ENCODE data around the gene GABRE.

GABRE gene

GRCh38 chrX:151985531-151985930 lies 11.1 kb upstream of the GABRE start:
- DNase-seq, result no peak
- H3K4me3 ChIP-seq (ENCODE audit: insufficient read depth, low read depth, low read length, poor library complexity, severe bottlenecking), result no peak overlapping the region
- H3K9me3 ChIP-seq (ENCODE audit: control insufficient read depth, low read length), result no peaks in the 10 kb centered on the region
- H3K27ac ChIP-seq (ENCODE audit: insufficient read depth, low read length, poor library complexity, severe bottlenecking), result no peak overlapping the region
- no peaks in the 10 kb centered on the region for H3K27me3 ChIP-seq (replicated peaks; ENCODE audit: control insufficient read depth, insufficient read depth, low read length, poor library complexity, severe bottlenecking)
- H3K36me3 ChIP-seq (ENCODE audit: control insufficient read depth, insufficient read depth, low read length), result no peaks in the 10 kb centered on the region
- H3K4me1 ChIP-seq (ENCODE audit: control insufficient read depth, insufficient read depth, low read length, poor library complexity, severe bottlenecking), result no peaks in the 10 kb centered on the region

DNA sequence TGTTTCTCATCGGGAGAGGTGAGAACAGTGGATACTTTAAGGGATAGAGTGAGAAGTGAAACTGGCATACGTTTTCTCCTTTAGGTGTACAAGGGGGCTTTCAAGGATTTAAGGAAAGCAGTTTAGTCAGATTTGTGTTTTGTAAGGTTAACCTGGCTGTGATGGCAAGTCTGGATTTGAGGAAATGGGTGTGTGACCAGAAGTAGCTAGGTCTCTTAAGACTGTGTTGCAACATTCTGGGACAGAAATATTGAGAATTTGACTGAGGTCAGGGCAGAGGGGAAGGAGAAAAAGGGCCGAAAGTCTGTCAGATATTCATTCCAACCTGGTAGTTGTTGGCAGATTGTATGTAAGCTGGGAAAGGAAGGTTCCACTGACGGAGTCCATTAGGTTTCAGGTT lies 10.4 kb upstream of the GABRE start:
- H3K9me3 ChIP-seq (ENCODE audit: control insufficient read depth, low read length), result no peaks in the 10 kb centered on the region
- no peaks in the 10 kb centered on the region for H3K4me1 ChIP-seq (ENCODE audit: control insufficient read depth, insufficient read depth, low read length, poor library complexity, severe bottlenecking)
- no peaks in the 10 kb centered on the region for H3K27me3 ChIP-seq (replicated peaks; ENCODE audit: control insufficient read depth, insufficient read depth, low read length, poor library complexity, severe bottlenecking)
- no peaks in the 10 kb centered on the region for H3K36me3 ChIP-seq (ENCODE audit: control insufficient read depth, insufficient read depth, low read length)
- no peak for DNase-seq
- no peak overlapping the region for H3K4me3 ChIP-seq (ENCODE audit: insufficient read depth, low read depth, low read length, poor library complexity, severe bottlenecking)
- H3K27ac ChIP-seq (ENCODE audit: insufficient read depth, low read length, poor library complexity, severe bottlenecking), result no peak overlapping the region

GRCh38 chrX:151984328-151984727 lies 9.9 kb upstream of the GABRE start:
- no peaks in the 10 kb centered on the region for H3K4me1 ChIP-seq (ENCODE audit: control insufficient read depth, insufficient read depth, low read length, poor library complexity, severe bottlenecking)
- H3K27ac ChIP-seq (ENCODE audit: insufficient read depth, low read length, poor library complexity, severe bottlenecking), result no peak overlapping the region
- H3K27me3 ChIP-seq (replicated peaks; ENCODE audit: control insufficient read depth, insufficient read depth, low read length, poor library complexity, severe bottlenecking), result no peaks in the 10 kb centered on the region
- no peaks in the 10 kb centered on the region for H3K9me3 ChIP-seq (ENCODE audit: control insufficient read depth, low read length)
- no peak overlapping the region for H3K4me3 ChIP-seq (ENCODE audit: insufficient read depth, low read depth, low read length, poor library complexity, severe bottlenecking)
- no peak for DNase-seq
- no peaks in the 10 kb centered on the region for H3K36me3 ChIP-seq (ENCODE audit: control insufficient read depth, insufficient read depth, low read length)

GRCh38 chrX:151983186-151983585 lies 8.7 kb upstream of the GABRE start:
- H3K27ac ChIP-seq (ENCODE audit: insufficient read depth, low read length, poor library complexity, severe bottlenecking), result no peak overlapping the region
- H3K36me3 ChIP-seq (ENCODE audit: control insufficient read depth, insufficient read depth, low read length), result no peaks in the 10 kb centered on the region
- no peaks in the 10 kb centered on the region for H3K27me3 ChIP-seq (replicated peaks; ENCODE audit: control insufficient read depth, insufficient read depth, low read length, poor library complexity, severe bottlenecking)
- no peak overlapping the region for H3K4me3 ChIP-seq (ENCODE audit: insufficient read depth, low read depth, low read length, poor library complexity, severe bottlenecking)
- no peaks in the 10 kb centered on the region for H3K9me3 ChIP-seq (ENCODE audit: control insufficient read depth, low read length)
- no peak for DNase-seq
- no peaks in the 10 kb centered on the region for H3K4me1 ChIP-seq (ENCODE audit: control insufficient read depth, insufficient read depth, low read length, poor library complexity, severe bottlenecking)

DNA sequence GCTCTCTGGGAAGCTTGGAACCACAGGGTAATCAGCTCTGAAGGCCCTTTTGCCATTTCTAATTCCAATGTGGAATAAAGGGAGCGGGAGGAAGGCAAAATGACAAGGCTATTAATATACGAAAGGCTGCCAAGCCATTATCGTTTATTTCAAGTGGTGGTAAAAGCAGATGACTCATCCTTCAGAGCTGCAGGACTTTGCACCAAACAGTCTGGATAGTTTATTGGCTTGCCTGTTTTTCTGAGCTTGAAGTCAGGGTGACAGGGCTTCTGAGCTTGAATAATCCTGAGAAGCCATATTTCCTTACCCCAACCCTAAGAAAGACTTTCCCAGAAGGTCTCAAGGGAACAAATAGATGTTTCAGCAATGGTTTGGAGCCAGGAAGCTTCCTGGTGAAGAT lies 7.7 kb upstream of the GABRE start:
- Histone ChIP-seq H3K36me3 (ENCODE audit: control insufficient read depth, insufficient read depth, low read length) (no peaks in the 10 kb centered on the region), H3K27me3 (replicated peaks; ENCODE audit: control insufficient read depth, insufficient read depth, low read length, poor library complexity, severe bottlenecking) (no peaks in the 10 kb centered on the region), H3K9me3 (ENCODE audit: control insufficient read depth, low read length) (no peaks in the 10 kb centered on the region), H3K4me1 (ENCODE audit: control insufficient read depth, insufficient read depth, low read length, poor library complexity, severe bottlenecking) (no peaks in the 10 kb centered on the region), H3K4me3 (ENCODE audit: insufficient read depth, low read depth, low read length, poor library complexity, severe bottlenecking) (no peak overlapping the region), H3K27ac (ENCODE audit: insufficient read depth, low read length, poor library complexity, severe bottlenecking) (no peak overlapping the region)
- DNase-seq, result no peak

GRCh38 chrX:151981129-151981528 lies 6.7 kb upstream of the GABRE start:
- no peak for DNase-seq
- no peaks in the 10 kb centered on the region for H3K9me3 ChIP-seq (ENCODE audit: control insufficient read depth, low read length)

GRCh38 chrX:151977923-151978322 lies 3.4 kb upstream of the GABRE start:
- Histone ChIP-seq H3K9me3 (ENCODE audit: control insufficient read depth, low read length) (no peaks in the 10 kb centered on the region), H3K27me3 (replicated peaks; ENCODE audit: control insufficient read depth, insufficient read depth, low read length, poor library complexity, severe bottlenecking) (peaks cover 7% of the 10 kb centered on the region), H3K36me3 (ENCODE audit: control insufficient read depth, insufficient read depth, low read length) (no peaks in the 10 kb centered on the region), H3K4me1 (ENCODE audit: control insufficient read depth, insufficient read depth, low read length, poor library complexity, severe bottlenecking) (no peaks in the 10 kb centered on the region), H3K4me3 (ENCODE audit: insufficient read depth, low read depth, low read length, poor library complexity, severe bottlenecking) (no peak overlapping the region), H3K27ac (ENCODE audit: insufficient read depth, low read length, poor library complexity, severe bottlenecking) (no peak overlapping the region)
- DNase-seq, result no peak

More at GRCh38 chrX:151981129-151981528, 6.7 kb upstream of the GABRE start:
- Histone ChIP-seq H3K27ac (ENCODE audit: insufficient read depth, low read length, poor library complexity, severe bottlenecking) (no peak overlapping the region), H3K36me3 (ENCODE audit: control insufficient read depth, insufficient read depth, low read length) (no peaks in the 10 kb centered on the region), H3K4me3 (ENCODE audit: insufficient read depth, low read depth, low read length, poor library complexity, severe bottlenecking) (no peak overlapping the region), H3K27me3 (replicated peaks; ENCODE audit: control insufficient read depth, insufficient read depth, low read length, poor library complexity, severe bottlenecking) (peaks cover 4% of the 10 kb centered on the region), H3K4me1 (ENCODE audit: control insufficient read depth, insufficient read depth, low read length, poor library complexity, severe bottlenecking) (no peaks in the 10 kb centered on the region)

GRCh38 chrX:151977009-151977408 lies 2.5 kb upstream of the GABRE start:
- Histone ChIP-seq H3K4me1 (ENCODE audit: control insufficient read depth, insufficient read depth, low read length, poor library complexity, severe bottlenecking) (no peaks in the 10 kb centered on the region), H3K9me3 (ENCODE audit: control insufficient read depth, low read length) (no peaks in the 10 kb centered on the region), H3K4me3 (ENCODE audit: insufficient read depth, low read depth, low read length, poor library complexity, severe bottlenecking) (no peak overlapping the region), H3K36me3 (ENCODE audit: control insufficient read depth, insufficient read depth, low read length) (no peaks in the 10 kb centered on the region), H3K27ac (ENCODE audit: insufficient read depth, low read length, poor library complexity, severe bottlenecking) (no peak overlapping the region), H3K27me3 (replicated peaks; ENCODE audit: control insufficient read depth, insufficient read depth, low read length, poor library complexity, severe bottlenecking) (peaks cover 7% of the 10 kb centered on the region)
- DNase-seq, result no peak

- no peak for DNase-seq
- peaks cover 7% of the 10 kb centered on the region for H3K27me3 ChIP-seq (replicated peaks; ENCODE audit: control insufficient read depth, insufficient read depth, low read length, poor library complexity, severe bottlenecking)
- no peak overlapping the region for H3K4me3 ChIP-seq (ENCODE audit: insufficient read depth, low read depth, low read length, poor library complexity, severe bottlenecking)
- no peaks in the 10 kb centered on the region for H3K4me1 ChIP-seq (ENCODE audit: control insufficient read depth, insufficient read depth, low read length, poor library complexity, severe bottlenecking)
- no peaks in the 10 kb centered on the region for H3K36me3 ChIP-seq (ENCODE audit: control insufficient read depth, insufficient read depth, low read length)
- no peaks in the 10 kb centered on the region for H3K9me3 ChIP-seq (ENCODE audit: control insufficient read depth, low read length)
- no peak overlapping the region for H3K27ac ChIP-seq (ENCODE audit: insufficient read depth, low read length, poor library complexity, severe bottlenecking)
Observed at GRCh38 chrX:151975736-151976275, 1.3 kb upstream of the GABRE start.

- no peak overlapping the region for H3K27ac ChIP-seq (ENCODE audit: insufficient read depth, low read length, poor library complexity, severe bottlenecking)
- no peak overlapping the region for H3K4me3 ChIP-seq (ENCODE audit: insufficient read depth, low read depth, low read length, poor library complexity, severe bottlenecking)
- no peak for DNase-seq
- H3K9me3 ChIP-seq (ENCODE audit: control insufficient read depth, low read length), result no peaks in the 10 kb centered on the region
- H3K36me3 ChIP-seq (ENCODE audit: control insufficient read depth, insufficient read depth, low read length), result no peaks in the 10 kb centered on the region
- no peaks in the 10 kb centered on the region for H3K4me1 ChIP-seq (ENCODE audit: control insufficient read depth, insufficient read depth, low read length, poor library complexity, severe bottlenecking)
- peaks cover 7% of the 10 kb centered on the region for H3K27me3 ChIP-seq (replicated peaks; ENCODE audit: control insufficient read depth, insufficient read depth, low read length, poor library complexity, severe bottlenecking)
Observed at GRCh38 chrX:151975228-151975593, 735 bp upstream of the GABRE start.
